GM21381 (cell line): ENCODE data around the gene AHRR.

ENCODE experiments used
- ATAC-seq: cut with Tn5 transposase; IDR thresholded peaks from one replicate; pipeline ENCODE4 v1.9.1; 2021; ENCODE audit warnings: mild to moderate bottlenecking, moderate library complexity; ENCODE audit not compliant: unreplicated experiment

Gene AHRR

DNA sequence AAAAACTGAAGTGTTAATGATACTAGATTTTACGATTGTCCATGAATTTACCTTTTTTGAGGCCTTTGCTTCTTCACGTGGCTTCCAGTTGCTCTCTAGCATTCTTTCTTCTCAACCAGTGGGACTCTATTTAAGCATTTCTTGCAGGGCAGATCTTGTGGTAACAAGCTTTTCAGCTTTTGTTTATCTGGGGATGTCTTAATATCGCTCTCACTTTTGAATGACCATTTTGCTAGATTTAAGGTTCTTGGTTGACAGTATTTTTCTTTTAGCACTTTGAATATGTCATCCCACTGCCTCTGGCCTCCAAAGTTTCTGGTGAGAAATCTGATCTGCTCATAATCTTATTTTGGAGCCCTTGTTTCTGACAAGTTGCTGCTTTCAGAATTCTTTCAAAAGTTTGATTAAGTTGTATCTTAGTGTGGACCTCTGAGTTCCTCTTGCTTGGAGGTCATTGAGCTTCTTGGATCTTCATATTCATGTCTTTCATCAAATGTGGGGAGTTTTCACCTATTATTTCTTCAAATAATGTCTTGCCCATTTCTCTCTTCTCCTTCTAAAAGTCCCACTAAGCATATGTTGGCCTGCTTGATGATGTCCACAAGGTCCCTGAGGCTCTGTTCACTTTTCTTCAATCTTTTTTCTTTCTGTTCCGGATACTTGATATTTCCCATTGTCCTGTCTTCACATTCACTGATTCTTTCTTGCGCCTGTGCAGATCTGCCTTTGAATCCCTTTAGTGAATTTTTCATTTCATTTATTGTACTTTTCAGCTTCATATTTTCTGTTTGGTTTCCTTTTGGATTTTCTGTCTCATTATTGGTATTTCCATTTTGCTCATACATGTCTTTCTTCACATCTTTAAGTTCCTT, 130.3 kb downstream of the AHRR start:
- ATAC-seq = no peak

DNA sequence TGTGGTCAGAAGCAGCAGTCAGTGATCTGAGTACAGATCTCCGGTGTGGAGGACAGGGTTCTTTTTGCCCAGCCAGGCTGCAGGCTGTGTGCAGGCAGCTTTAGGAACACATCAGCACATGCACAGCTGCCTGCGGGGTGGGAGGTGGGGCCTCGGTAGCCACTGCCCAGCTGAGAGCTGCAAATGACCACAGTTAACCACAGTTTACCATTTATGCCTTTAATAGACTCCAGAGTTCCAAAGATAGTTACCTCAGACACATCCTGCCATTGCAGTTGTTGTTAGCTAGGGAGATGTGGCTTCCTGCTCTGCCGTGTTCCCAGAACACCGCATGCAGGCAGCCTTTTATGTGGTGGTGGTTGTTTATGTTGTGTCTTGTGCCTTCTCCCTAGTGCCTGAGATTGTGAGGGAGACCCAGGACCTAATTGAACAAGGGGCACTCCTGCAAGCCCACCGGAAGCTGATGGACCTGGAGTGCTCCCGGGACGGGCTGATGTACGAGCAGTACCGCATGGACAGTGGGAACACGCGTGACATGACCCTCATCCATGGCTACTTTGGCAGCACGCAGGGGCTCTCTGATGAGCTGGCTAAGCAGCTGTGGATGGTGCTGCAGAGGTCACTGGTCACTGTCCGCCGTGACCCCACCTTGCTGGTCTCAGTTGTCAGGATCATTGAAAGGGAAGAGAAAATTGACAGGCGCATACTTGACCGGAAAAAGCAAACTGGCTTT, 131.6 kb downstream of the AHRR start:
- ATAC-seq = no peak

DNA sequence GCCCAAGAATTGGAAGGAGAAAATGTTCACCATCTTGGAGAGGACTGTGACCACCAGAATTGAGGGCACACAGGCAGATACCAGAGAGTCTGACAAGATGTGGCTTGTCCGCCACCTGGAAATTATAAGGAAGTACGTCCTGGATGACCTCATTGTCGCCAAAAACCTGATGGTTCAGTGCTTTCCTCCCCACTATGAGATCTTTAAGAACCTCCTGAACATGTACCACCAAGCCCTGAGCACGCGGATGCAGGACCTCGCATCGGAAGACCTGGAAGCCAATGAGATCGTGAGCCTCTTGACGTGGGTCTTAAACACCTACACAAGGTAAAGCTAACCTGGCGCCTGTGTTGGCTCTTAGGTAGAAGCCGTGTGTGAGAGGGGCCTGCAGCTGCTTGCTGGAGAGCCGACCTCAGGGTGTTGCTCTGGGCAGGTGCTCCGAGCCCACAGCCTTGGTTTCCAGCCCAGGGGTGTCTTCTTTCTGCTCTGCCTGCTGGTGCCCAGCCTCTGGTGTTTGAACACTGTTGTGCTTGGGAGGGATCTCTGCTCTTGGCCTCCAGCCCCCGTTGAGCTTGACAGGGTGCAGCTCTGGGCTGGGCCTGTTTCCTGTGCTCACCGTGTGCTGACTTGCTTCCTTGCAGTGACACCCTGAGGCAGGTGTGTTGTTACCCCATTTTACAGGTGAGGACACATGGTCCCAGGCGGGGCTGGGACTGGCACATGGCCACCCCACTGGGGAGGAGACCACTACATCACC, 132.4 kb downstream of the AHRR start:
- no peak for ATAC-seq

DNA sequence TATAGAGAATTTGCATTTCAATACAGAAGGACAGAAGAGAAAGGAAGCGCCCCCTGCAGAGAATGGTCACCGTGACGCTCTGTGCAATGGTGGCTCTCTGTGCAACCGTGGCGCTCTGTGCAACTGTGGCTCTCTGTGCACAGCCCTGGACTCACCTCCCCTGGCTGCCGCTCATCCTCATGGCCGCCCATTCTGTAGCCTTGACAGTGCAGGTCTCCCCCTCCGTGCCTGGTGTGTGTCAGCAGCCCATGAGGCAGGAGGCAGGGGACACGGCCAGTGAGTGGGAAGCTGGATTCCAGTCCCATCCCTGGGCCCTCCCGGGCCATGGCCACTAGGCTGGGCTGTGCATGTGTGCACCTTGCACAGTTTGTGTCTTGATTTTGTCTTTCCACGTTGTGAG, 133.4 kb downstream of the AHRR start:
- ATAC-seq = no peak

DNA sequence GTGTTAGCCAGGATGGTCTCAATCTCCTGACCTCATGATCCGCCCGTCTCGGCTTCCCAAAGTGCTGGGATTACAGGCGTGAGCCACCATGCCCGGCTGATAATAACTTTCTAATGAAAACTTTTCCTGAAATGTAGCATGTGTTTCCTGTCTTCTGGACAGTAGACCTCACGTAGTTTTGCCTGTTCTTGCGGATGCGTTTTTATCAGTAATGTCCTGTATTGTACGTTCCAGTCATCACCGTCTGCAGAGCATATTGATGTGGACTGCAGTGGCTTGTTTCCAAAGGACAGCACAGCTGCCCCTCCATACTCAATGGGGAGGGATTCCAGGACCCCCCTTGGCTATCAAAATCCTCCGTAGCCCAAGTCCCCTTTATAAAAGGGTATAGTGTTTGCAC, 134.3 kb downstream of the AHRR start:
- ATAC-seq = no peak

DNA sequence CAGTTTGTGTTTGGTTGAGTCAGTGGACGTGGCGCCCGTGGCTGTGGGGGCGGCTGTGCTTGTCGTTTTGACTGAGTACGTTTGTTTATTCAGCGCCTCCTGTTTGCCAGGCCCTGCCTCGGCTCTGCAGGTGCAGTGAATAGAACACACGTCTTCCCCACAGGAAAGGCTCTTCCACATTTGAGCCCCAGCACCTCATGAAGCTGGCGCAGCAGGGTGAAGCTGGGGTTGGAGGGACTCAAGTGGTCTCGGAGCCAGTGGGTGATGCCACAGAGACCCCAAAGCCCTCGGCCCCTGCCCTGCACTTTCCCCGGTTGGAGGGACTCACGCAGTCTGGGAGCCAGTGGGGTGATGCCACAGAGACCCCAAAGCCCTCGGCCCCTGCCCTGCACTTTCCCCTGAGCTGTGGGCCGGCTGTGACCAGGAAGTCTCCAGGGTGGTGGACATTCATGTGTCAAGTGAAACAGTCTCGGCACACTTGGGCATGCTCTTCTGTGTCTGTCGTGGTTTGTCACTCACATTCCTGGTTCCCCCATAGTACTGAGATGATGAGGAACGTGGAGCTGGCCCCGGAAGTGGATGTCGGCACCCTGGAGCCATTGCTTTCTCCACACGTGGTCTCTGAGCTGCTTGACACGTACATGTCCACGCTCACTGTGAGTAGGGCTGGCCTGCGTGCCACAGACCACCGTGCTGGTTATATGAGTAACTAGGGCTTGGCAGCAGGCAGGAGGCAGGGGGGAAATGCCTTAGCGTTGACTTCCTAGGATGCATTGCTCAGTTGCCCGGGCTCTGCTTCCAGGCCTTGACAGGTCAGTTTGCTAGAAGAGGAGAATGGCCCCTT, 135.1 kb downstream of the AHRR start:
- no peak for ATAC-seq

DNA sequence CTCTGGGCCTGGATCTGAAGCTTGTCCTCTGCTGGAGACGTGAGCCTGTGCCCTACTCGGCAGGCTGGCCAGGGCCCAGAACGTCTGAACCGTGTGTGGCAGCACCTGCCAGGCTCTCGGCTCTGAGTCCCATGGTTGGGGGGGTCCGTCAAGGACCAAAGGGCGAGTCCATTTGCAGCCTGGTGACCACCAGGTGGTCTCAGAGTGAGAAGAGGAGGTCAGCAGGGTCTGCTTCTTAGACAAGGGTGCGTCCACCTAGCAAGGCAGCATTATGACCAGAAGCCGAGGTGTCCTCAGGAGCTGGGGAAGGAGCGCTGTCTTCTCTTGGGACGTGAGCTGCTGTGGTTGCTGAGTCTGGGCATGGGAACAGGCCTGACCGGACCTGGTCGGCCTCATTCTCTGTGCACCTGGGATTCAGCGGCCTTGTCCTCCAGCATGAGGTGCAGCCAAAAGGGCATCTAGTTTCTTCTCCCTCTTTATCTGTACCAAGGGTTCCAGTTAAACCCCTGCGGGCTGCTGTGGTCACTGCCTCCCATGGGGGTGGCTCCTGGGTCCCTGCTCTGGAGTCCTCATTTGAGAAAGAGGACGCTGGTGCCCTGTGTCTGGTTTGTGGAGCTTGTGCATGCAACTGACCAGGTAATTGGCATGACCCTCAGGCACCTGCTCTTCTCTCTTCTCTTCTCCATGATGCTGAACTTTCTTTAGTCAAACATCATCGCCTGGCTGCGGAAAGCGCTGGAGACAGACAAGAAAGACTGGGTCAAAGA, 135.9 kb downstream of the AHRR start:
- ATAC-seq = no peak

DNA sequence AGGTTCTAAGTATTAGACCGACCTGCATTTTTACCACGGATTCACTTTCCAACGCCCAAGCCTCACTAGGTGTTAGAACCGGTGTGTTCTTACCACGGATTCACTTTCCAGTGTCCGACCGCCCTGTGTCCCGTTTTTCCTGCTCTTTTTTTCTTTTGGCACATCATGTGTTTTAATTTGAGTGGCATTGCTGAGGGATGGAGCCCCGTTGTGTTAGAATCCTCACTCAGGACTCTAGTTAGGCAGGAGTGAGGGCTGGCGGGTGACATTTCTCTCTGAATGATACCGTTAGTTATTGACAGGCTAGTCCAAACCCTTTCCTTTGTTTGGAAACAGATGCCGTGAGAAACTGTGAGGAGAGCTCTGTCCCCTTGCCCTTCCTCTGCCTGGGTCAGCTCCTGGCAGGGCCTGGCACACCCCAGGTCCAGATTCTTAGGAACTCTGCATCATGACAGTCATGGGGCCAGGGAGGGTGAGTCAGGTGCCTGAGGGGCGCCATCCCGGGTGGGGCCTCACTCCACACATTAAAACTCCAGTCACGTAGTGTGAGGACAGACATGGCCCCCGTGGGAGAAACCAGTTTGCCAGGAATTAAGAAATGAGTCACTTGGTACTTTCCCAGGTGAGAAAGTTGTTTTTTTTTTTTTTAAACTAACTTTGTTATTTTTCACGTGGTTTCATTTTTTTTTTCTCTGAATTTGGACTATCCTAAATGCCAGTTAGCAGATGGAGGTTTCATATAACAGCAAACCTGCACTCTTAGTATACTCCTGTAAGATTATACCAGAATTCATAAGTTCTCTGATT, 137.2 kb downstream of the AHRR start:
- ATAC-seq = peak; percentile 64

DNA sequence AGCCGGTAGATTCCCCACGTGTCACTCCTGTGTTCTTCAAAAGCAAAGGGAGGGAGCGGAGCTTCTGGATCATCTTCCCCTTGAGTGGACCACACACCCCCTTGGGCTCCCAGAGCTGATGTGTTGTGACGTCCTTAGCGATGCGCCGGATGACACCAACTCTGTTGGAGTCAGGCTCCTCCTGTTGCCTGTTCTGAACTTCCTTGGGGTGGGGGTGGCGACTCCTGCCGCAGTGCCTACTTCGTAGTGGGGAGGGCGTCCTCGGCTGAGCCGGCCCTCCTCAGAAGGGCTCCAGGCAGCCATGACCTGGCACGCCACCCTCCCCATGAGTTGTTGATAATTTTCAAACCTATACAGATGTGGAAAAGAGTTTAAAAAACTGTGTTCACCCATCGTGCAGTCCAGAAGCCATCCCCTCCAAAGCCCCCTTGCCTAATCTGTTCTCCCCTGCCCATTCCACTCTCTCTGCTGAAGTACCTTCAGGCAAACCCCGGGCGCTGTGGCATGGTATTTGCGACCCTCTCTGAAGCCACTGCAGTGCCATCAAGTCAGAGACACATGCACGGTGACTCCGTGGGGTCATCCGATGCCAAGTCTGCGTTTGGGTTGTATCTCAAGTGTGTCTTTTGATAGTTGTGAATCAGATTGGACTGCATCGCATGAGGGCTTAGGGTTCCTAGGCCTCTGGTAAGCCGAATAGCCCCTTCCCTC, 138.2 kb downstream of the AHRR start:
- no peak for ATAC-seq

DNA sequence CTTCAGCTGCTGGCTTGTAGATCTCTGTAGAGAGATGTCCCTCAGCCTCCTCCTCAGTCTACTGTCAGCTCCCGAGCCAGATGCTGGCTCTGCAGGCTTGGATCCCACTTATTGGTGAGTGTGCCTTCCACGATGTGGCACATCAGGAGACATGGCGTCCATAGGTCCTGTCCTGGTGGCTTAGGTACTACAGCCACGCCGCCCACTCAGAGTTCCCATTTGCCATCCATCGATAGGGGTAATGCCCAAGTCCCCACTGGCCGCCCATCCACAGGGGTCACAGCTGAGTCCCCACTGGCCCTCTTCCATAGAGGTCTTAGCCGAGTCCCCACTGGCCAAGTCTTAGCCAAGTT, 138.7 kb downstream of the AHRR start:
- ATAC-seq = no peak

DNA sequence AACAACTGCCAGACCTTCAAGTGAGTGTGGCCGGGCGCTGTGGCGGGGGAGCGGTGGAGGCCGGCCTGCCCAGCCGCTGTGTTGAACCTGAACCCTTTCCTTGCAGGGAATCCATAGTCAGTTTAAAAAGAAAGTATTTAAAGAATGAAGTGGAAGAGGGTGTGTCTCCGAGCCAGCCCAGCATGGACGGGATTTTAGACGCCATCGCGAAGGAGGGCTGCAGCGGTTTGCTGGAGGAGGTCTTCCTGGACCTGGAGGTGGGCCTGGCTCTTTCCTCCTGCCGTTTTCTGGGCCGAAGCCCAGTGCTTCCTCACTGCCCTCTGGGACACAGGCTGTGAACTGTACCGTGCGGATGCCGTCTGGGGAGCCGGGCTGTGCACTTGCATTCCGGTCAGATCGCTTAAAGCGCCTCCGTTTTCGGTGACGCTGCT, 140.6 kb downstream of the AHRR start:
- no peak for ATAC-seq

DNA sequence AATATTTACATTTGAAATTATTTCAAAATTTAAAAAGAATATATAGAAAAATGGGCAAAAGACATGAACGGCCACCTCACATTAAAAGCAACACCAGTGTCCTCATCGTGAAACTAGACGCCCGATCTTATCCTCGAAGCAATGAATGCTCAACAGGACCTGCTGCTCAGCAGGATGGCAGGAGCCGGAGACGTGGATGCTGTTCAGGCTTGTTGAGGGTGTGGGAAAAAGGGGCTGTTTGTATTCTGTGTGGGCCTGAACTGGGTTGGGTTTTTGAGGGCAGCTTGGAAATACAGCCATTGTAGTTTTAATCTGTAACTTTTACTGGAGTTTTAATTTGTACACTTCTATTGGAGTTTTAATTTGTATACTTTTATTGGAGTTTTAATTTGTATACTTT, 141.8 kb downstream of the AHRR start:
- no peak for ATAC-seq

DNA sequence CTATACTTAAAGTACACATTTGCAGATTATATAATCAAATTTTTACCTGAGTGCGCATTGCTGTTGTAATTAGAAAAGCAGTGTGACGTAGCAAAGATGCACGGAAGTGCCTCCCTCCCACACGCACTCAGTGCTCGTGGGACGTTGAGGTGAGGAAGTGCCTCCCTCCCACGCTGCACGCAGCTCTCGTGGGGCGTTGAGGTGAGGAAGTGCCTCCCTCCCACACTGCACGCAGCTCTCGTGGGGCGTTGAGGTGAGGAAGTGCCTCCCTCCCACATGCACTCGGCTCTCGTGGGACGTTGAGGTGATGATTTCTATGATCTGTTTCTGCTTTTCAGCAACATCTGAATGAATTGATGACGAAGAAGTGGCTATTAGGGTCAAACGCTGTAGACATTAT, 142.4 kb downstream of the AHRR start:
- ATAC-seq = no peak

DNA sequence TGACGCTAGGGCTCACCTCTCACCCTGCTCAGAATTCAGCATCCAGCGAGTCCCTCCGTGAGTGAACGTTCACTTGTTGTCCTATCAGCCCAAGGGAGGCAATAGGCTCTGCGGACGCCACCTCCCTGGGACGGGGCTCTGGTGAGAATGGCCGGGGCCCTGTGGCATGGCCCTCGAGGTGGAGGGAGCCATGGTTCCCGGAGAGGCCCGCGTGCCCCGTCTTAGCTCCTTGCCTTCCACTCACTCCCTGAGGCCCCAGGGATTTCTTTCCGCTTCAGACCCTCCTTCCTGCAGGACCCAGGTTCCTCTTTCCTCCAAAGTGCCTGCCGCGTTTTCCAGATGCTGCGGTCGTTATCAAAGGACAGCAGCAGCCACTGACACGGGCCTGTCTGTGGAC, 142.9 kb downstream of the AHRR start:
- ATAC-seq = no peak

DNA sequence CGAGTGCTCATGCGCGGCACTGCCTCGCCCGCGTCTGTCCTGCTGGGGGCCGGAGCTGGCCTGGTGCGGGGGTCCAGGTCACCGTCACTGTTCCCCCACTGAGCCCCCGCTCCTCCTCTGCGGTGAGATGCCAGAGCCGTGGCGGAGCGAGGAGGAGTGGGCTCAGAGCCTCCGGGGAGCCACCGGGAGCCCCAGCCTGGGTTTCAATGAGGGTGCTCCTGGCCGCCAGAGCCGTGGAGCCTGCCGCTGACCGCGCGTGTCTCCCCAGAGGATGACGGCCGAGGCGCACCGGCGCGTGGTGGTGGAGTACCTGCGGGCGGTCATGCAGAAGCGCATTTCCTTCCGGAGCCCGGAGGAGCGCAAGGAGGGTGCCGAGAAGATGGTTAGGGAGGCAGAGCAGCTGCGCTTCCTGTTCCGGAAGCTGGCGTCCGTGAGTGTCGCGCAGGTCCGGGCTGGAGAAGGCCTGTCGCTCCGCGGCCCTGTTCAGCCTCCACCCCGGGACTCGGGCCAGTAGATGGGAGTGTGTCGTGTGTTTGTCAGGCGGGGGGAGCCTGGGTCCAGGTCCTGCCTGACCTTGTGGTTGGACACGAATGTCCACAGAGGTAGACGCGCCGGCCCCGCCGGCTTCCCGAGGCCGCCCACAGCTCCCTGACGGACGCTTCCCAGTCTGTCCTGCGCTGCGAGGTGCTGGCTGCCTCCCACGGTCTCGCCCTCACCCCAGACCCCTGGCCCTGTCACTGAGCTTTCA, 143.5 kb downstream of the AHRR start:
- no peak for ATAC-seq

DNA sequence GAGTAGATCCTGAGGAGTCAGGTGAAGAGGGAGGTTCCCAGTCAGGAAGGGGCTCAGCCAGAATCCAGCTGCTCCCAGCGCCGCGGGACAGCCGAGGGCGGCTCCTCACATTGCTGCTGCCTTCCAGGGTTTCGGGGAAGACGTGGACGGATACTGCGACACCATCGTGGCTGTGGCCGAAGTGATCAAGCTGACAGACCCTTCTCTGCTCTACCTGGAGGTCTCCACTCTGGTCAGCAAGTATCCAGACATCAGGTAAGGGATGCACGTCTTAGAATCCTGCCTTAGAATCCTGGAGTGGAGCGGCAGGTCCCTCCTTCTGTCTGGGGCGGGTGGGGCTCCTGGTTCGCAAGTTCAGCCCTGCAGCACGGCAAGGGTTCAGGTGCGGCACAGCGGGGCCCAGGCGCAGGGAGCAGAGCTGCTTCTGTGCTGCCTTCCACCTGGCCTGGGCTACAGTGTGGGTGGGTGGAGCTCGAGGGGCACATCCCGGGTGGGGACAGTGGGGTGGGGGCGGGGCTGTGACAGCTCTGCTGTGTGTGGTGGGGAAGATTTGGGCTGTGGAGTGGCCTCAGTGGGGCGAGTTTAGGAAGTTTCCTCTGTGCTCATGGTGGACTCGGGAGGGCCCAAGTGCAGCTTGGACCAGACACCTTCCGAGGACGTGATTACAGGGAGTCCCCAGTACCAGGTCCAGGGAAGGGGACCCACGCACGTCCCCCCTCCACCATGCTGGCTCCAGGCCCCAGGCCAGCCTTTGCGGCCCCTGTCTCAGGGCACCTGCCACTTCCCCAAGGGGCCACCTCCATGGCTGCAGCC, 144.3 kb downstream of the AHRR start:
- no peak for ATAC-seq

DNA sequence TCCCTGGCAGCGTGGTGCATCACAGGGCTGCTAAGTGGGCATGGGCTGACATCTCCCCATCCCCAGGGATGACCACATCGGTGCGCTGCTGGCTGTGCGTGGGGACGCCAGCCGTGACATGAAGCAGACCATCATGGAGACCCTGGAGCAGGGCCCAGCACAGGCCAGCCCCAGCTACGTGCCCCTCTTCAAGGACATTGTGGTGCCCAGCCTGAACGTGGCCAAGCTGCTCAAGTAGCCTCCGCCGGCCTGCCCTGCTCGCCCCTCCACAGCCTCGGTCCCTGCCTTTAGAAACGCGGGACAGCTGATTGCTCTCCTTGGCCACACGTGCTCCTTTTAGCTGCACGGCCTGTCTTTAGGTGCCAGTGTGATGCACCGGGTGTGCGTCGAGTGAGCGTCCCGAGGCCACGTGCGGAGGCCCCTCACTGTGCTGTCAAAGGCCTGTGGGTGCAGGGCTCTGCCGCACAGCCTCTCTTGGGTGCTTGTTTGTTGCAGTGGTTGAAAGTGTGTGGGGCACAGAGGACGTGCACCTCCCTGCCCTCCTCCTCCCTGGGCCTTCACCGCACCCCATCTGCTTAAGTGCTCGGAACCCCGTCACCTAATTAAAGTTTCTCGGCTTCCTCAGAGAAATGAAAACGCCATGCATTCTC, 145.3 kb downstream of the AHRR start:
- no peak for ATAC-seq
